B cell (primary cell): ENCODE results near the gene IL17F. TPM values are rescaled to one million over a fixed set of nuclear protein-coding genes. Genes with fewer than 3 reads are reported as not detected.
A peak's percentile ranks its signal among the peaks of the same experiment; 100 is the strongest.

Experiments
- ATAC-seq: fragments of 200-7000 bp; cut with Tn5 transposase; one replicate; pipeline ENCODE4 v1.10.0; 2021; ENCODE audit warnings: low read depth, mild to moderate bottlenecking, moderate number of reproducible peaks, moderate library complexity
- CTCF ChIA-PET: fragments of 350-600 bp; sonication (Branson Sonifier 250); formaldehyde crosslinking; loops from one replicate; lab custom pipeline; 2021; ENCODE audit warnings: antibody characterized with exemption, inconsistent platforms; lab: Charles Lee
- POLR2A ChIA-PET: fragments of 350-600 bp; sonication (Branson Sonifier 250); formaldehyde crosslinking; loops from one replicate; lab custom pipeline; 2021; ENCODE audit warnings: antibody characterized with exemption; lab: Charles Lee
- DNase-seq: peaks from one replicate; pipeline ENCODE4 v3.0.0; 2013
- H2AFZ ChIP-seq: 2 replicates; pipeline ENCODE4 v1.6.1; 2012; ENCODE audit warnings: mild to moderate bottlenecking, low read depth, low read length; ENCODE audit not compliant: insufficient read depth, poor library complexity, severe bottlenecking
- H3K27ac ChIP-seq, 2 donors: 1 replicate in 1 of 2; 2 replicates in 1 of 2; pipeline ENCODE4 v1.5.1; 2012 to 2013; ENCODE audit warnings: low read length in 2 of 2, mild to moderate bottlenecking in 2 of 2, moderate library complexity in 1 of 2
- H3K27me3 ChIP-seq, 4 experiments: fragments of 200-600 bp in 1 of 4; sonication (generic) in 1 of 4; replicated peaks in 1 of 4; 1 replicate in 2 of 4; 2 replicates in 2 of 4; pipeline versions ENCODE4 v1.6.1 to v1.7.0; 2013 to 2016; ENCODE audit warnings: low read length in 3 of 4, mild to moderate bottlenecking in 2 of 4, mixed read lengths in 1 of 4, moderate library complexity in 1 of 4; ENCODE audit not compliant: insufficient read depth in 4 of 4, control insufficient read depth in 3 of 4; ENCODE audit errors: control extremely low read depth in 1 of 4
- H3K36me3 ChIP-seq, 2 experiments: replicated peaks in 1 of 2; 1 replicate in 1 of 2; 2 replicates in 1 of 2; pipeline versions ENCODE4 v1.6.1 to v1.7.1; 2013; ENCODE audit warnings: low read length in 1 of 2; ENCODE audit not compliant: insufficient read depth in 2 of 2, control insufficient read depth in 1 of 2; ENCODE audit errors: control extremely low read depth in 1 of 2, extremely low read depth in 1 of 2
- H3K4me1 ChIP-seq, 2 donors: fragments of 200-600 bp in 1 of 2; sonication (generic) in 1 of 2; 1 replicate in 1 of 2; 2 replicates in 1 of 2; pipeline versions ENCODE4 v1.5.1 to v1.6.1; 2013 to 2017; ENCODE audit warnings: low read length in 2 of 2; ENCODE audit not compliant: control insufficient read depth in 2 of 2, insufficient read depth in 2 of 2
- H3K4me2 ChIP-seq: replicated peaks from 2 replicates; pipeline ENCODE3; 2012; ENCODE audit warnings: mild to moderate bottlenecking, low read depth, low read length; ENCODE audit not compliant: poor library complexity, severe bottlenecking
- H3K4me3 ChIP-seq, 5 experiments: fragments of 200-600 bp in 1 of 5; sonication (generic) in 1 of 5; 1 replicate in 3 of 5; 2 replicates in 2 of 5; pipeline versions ENCODE4 v1.5.1 to v1.7.0; 2011 to 2016; ENCODE audit warnings: low read length in 4 of 5, mild to moderate bottlenecking in 4 of 5, low read depth in 2 of 5, control low read depth in 1 of 5, moderate library complexity in 1 of 5; ENCODE audit not compliant: insufficient read depth in 1 of 5; ENCODE audit errors: control extremely low read depth in 1 of 5, extremely low read depth in 1 of 5
- H3K79me2 ChIP-seq: fragments of 200-600 bp; sonication (generic); one replicate; pipeline ENCODE4 v1.6.0; 2016; ENCODE audit warnings: low read length; ENCODE audit not compliant: control insufficient read depth, insufficient read depth
- H3K9ac ChIP-seq: fragments of 200-600 bp; sonication (generic); 2 replicates; pipeline ENCODE4 v1.6.1; 2017; ENCODE audit warnings: mild to moderate bottlenecking, low read length, moderate library complexity
- H3K9me3 ChIP-seq, 3 donors: one replicate each; pipeline versions ENCODE4 v1.6.1 to v1.7.1; 2013; ENCODE audit warnings: low read length in 2 of 3; ENCODE audit not compliant: control insufficient read depth in 2 of 3, insufficient read depth in 1 of 3; ENCODE audit errors: control extremely low read depth in 1 of 3
- H4K20me1 ChIP-seq: 2 replicates; pipeline ENCODE4 v1.6.0; 2012; ENCODE audit warnings: mild to moderate bottlenecking, low read length; ENCODE audit not compliant: insufficient read depth, control insufficient read depth, poor library complexity, severe bottlenecking
- H3K27ac Mint-ChIP-seq: one replicate; pipeline ENCODE4 v1.8.0; 2021; ENCODE audit warnings: mixed read lengths
- H3K27me3 Mint-ChIP-seq: one replicate; pipeline ENCODE4 v1.8.0; 2021; ENCODE audit warnings: mixed read lengths
- H3K4me1 Mint-ChIP-seq: one replicate; pipeline ENCODE4 v1.8.0; 2021; ENCODE audit warnings: mixed read lengths
- H3K4me3 Mint-ChIP-seq: one replicate; pipeline ENCODE4 v1.8.0; 2021; ENCODE audit warnings: mixed read lengths
- H3K9me3 Mint-ChIP-seq: one replicate; pipeline ENCODE4 v1.8.0; 2022; ENCODE audit warnings: mixed read lengths; ENCODE audit not compliant: insufficient read depth
- CTCF ChIP-seq: fragments of 200-600 bp; IDR thresholded peaks from one replicate; pipeline ENCODE4 v1.8.0; 2022; ENCODE audit warnings: antibody characterized with exemption, mild to moderate bottlenecking
- EZH2 ChIP-seq: IDR thresholded peaks from 2 replicates; pipeline ENCODE4 v1.6.1; 2012; ENCODE audit warnings: borderline replicate concordance, low read depth, mild to moderate bottlenecking, moderate library complexity, low read length; ENCODE audit not compliant: insufficient read depth, poor library complexity, severe bottlenecking
- WGBS: methylation state at CpG from one replicate; pipeline ENCODE4 v1.1.5; 2013; ENCODE audit warnings: missing lambda C conversion rate; ENCODE audit not compliant: insufficient coverage; 5-methylcytosine and 5-hydroxymethylcytosine counted together
- intact Hi-C: fragments of 100-400 bp; cut with micrococcal nuclease; formaldehyde crosslinking; loops from one replicate; pipeline ENCODE4 v1.10.0; 2022
- polyA plus RNA-seq: library from polyadenylated mRNA; depleted of rRNA; stranded (reverse); fragments of >200 nt; gene quantifications from 2 replicates; pipeline ENCODE4 v1.2.3, GENCODE V29; 2012
- total RNA-seq, 2 donors: library from RNA; stranded (reverse); fragments of 120-200 nt in 1 of 2; gene quantifications; 1 replicate in 1 of 2; 2 replicates in 1 of 2; pipeline versions ENCODE4 v1.2.3 to v1.2.4, GENCODE V29; 2013 to 2022

The IL17F gene
- total and polyA plus RNA-seq, 2 donors (not counting 1 experiment from before 2014, with no cell fraction given) = not detected

- TF ChIP-seq CTCF = peak; percentile 57
- no peak for TF ChIP-seq EZH2
- peaks cover 21% of the 10 kb centered on the region for H3K79me2 ChIP-seq
- Mint-ChIP-seq H3K9me3 (no peaks in the 10 kb centered on the region), H3K4me3 (peak overlapping the region; percentile 46), H3K4me1 (peaks cover 22% of the 10 kb centered on the region), H3K27me3 (no peaks in the 10 kb centered on the region), H3K27ac (no peak overlapping the region)
- ChIA-PET CTCF (interaction anchor here (0.8 to 7.5 kb wide), 28 partner anchors 8 to 379 kb away, joined by 3 to 174 read pairs (median 5); partner anchors contain the start of genes EFHC1, PAQR8 and TRAM2), POLR2A (no interaction called here)
- intact Hi-C loops = loop anchor here (1.0 to 10.0 kb wide), 4 partner anchors 112 to 1366 kb away; partner anchors contain the start of gene GCLC
- H2AFZ ChIP-seq = peak overlapping the region; percentile 8
- no peak overlapping the region for H3K9ac ChIP-seq
- H3K4me2 ChIP-seq = no peak overlapping the region
- no CpG with 5 or more reads among the region's 2 CpGs for WGBS
- peaks cover 15 to 19% of the 10 kb centered on the region in 2 donors for H3K4me1 ChIP-seq
- ATAC-seq (no peak), DNase-seq (peak; percentile 60)
- no peaks in the 10 kb centered on the region for H3K27me3 ChIP-seq
- H3K4me3 ChIP-seq = no peak overlapping the region
- no peak overlapping the region for H3K27ac ChIP-seq
- H4K20me1 ChIP-seq = peaks cover 6% of the 10 kb centered on the region
- H3K36me3 ChIP-seq = peaks cover 0 to 10% of the 10 kb centered on the region in 2 experiments
- H3K9me3 ChIP-seq = no peaks in the 10 kb centered on the region
These were observed 42.6 kb upstream of the IL17F start for GRCh38 chr6:52286798-52287432.
